GM12878 (cell line): ENCODE data around the gene PIGQ. TPM values are rescaled to one million over a fixed set of nuclear protein-coding genes. Genes with fewer than 3 reads are reported as not detected.

ENCODE experiments used
- DPF2 ChIP-seq: fragments of 450-650 bp; IDR thresholded peaks from 2 replicates; pipeline ENCODE4 v1.6.1; 2017; ENCODE audit warnings: mild to moderate bottlenecking
- GATAD2B ChIP-seq: fragments of 450-650 bp; conservative IDR thresholded peaks from 2 replicates; pipeline ENCODE4 v1.6.1; 2017; ENCODE audit warnings: low read depth, mild to moderate bottlenecking, moderate library complexity
- HDAC6 ChIP-seq: fragments of 200-600 bp; sonication (generic); IDR thresholded peaks from one replicate; pipeline ENCODE4 v1.8.0; 2017; ENCODE audit warnings: antibody characterized with exemption; ENCODE audit not compliant: unreplicated experiment
- MTA3 ChIP-seq: IDR thresholded peaks from 2 replicates; pipeline ENCODE4 v1.6.1; 2012; ENCODE audit warnings: low read length, inconsistent platforms, borderline replicate concordance
- NFXL1 ChIP-seq: fragments of 450-650 bp; IDR thresholded peaks from 2 replicates; pipeline ENCODE4 v1.6.1; 2017; ENCODE audit warnings: antibody characterized with exemption, mild to moderate bottlenecking, borderline replicate concordance
- NFYA ChIP-seq: IDR thresholded peaks from 2 replicates; pipeline ENCODE4 v1.6.1; 2011; ENCODE audit warnings: low read depth, mild to moderate bottlenecking, low read length, improper control_type of control experiment, borderline replicate concordance
- PAX5 ChIP-seq: IDR thresholded peaks from 2 replicates; pipeline ENCODE4 v1.6.1; 2011; ENCODE audit warnings: low read depth, low read length, borderline replicate concordance
- RELA ChIP-seq: fragments of 450-650 bp; IDR thresholded peaks from 2 replicates; pipeline ENCODE4 v1.8.0; 2014; ENCODE audit warnings: borderline replicate concordance; ENCODE audit not compliant: partially characterized antibody
- SREBF1 ChIP-seq: IDR thresholded peaks from 2 replicates; pipeline ENCODE4 v1.6.1; 2012; ENCODE audit warnings: mild to moderate bottlenecking, low read length
- STAT3 ChIP-seq: IDR thresholded peaks from 2 replicates; pipeline ENCODE4 v1.6.1; 2011; ENCODE audit warnings: low read depth, low read length, improper control_type of control experiment
- TBL1XR1 ChIP-seq: IDR thresholded peaks from 2 replicates; pipeline ENCODE4 v1.6.1; 2012; ENCODE audit warnings: low read depth, low read length, improper control_type of control experiment
- TCF3 ChIP-seq: IDR thresholded peaks from 2 replicates; pipeline ENCODE4 v1.6.1; 2012; ENCODE audit warnings: low read depth, mild to moderate bottlenecking, low read length, borderline replicate concordance; ENCODE audit not compliant: insufficient read depth
- ZNF274 ChIP-seq: IDR thresholded peaks from one replicate; pipeline ENCODE4 v1.8.0; 2011; ENCODE audit not compliant: insufficient read length, insufficient read depth
- ZNF622 ChIP-seq: fragments of 450-650 bp; IDR thresholded peaks from 2 replicates; pipeline ENCODE4 v1.6.1; 2017; ENCODE audit warnings: mild to moderate bottlenecking, inconsistent platforms
- ZZZ3 ChIP-seq: IDR thresholded peaks from 2 replicates; pipeline ENCODE4 v1.6.1; 2011; ENCODE audit warnings: low read depth; ENCODE audit not compliant: control insufficient read depth, insufficient read length
- polyA plus RNA-seq, 11 experiments: library from polyadenylated mRNA; depleted of rRNA in 4 of 11; unstranded in 6 of 11; stranded (reverse) in 5 of 11; fragments of >200 nt; fragmentation: Nextera tagmentation in 4 of 11; fragmentation: Illumina TruSeq in 1 of 11; extraction: Ambion mirVana in 4 of 11; extraction: Trizol in 1 of 11; gene quantifications; 1 replicate in 1 of 11; 2 replicates in 10 of 11; pipeline versions ENCODE4 v1.2.1 to v1.2.3, GENCODE V29; 2011 to 2016; ENCODE audit warnings: inconsistent platforms in 2 of 11, missing spikeins in 2 of 11, low read depth in 1 of 11
- total RNA-seq, 4 experiments: library from RNA; depleted of rRNA in 3 of 4; stranded (reverse); fragments of >200 nt in 3 of 4; fragmentation: Illumina TruSeq in 1 of 4; extraction: Trizol in 1 of 4; gene quantifications; 2 replicates each; pipeline versions ENCODE4 v1.2.1 to v1.2.3, GENCODE V29; 2013 to 2021
- TF ChIP-seq, protein P1 (sequence below): fragments of 450-650 bp; formaldehyde crosslinking; IDR thresholded peaks from 2 replicates; pipeline ENCODE4 v1.4.0; 2020; ENCODE audit warnings: mild to moderate bottlenecking, moderate library complexity
- TF ChIP-seq, protein P2 (sequence below): IDR thresholded peaks from 2 replicates; pipeline ENCODE4 v1.6.1; 2011; ENCODE audit warnings: mild to moderate bottlenecking, low read depth, low read length, moderate library complexity; ENCODE audit not compliant: insufficient replicate concordance
- TF ChIP-seq, protein P3 (sequence below): fragments of 450-650 bp; IDR thresholded peaks from 2 replicates; pipeline ENCODE4 v1.6.1; 2016; ENCODE audit warnings: mild to moderate bottlenecking
- TF ChIP-seq, protein P4 (sequence below): IDR thresholded peaks from 2 replicates; pipeline ENCODE4 v1.6.1; 2012; ENCODE audit warnings: low read length, inconsistent platforms
- TF ChIP-seq, protein P5 (sequence below): IDR thresholded peaks from 2 replicates; pipeline ENCODE4 v1.6.1; 2012; ENCODE audit warnings: low read depth, low read length, improper control_type of control experiment
- TF ChIP-seq, protein P6 (sequence below): IDR thresholded peaks from 2 replicates; pipeline ENCODE4 v1.6.1; 2011; ENCODE audit warnings: low read depth, low read length, improper control_type of control experiment, borderline replicate concordance

PIGQ gene
- total and polyA plus RNA-seq, 10 of the 15 experiments (the other 5 are each of a cell fraction or from before 2014, with no cell fraction given): 1.8 to 31.3 (median 17.5) TPM; not detected in 1

DNA sequence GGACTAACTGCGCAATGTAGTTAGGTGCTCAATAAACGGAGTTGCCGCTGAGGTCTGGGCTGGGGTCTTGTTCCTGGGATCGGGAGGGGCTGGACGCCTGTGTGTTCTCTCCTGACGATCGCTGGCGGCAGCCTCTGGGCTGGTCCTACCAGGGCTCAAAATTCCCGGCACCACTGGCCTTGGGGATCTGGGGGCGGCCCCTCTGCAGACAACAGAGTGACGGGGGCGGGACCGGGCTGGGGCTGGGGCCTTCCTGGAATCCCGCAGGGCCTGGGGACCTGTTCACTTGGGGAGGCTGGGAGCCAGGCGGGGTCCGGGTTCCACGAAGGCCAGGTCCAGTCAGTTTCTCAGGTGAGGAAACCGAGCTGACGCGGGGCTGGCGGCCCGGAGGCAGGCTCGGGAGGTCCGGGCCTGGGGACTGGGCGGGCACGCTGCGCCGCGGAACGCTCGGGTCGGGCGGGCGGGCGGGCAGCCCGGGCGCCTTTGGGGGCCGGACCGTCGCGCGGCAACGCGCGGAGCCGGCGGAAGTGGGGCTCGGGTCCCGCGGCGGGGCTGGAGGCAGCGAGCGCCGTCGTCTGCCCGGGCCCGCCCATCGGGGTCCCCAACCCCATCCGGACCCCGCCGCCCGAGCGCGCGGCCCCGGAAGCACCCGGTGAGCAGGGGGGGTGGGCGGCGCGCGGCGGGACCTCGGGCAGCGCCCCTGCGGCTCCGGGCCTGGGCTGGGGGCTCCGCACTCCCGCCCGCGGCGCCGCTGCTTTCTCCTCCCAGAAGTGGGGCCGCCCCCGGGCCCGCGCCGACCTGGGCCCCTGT lies at the start of gene PIGQ (continued):
- TF ChIP-seq, protein P1, sequence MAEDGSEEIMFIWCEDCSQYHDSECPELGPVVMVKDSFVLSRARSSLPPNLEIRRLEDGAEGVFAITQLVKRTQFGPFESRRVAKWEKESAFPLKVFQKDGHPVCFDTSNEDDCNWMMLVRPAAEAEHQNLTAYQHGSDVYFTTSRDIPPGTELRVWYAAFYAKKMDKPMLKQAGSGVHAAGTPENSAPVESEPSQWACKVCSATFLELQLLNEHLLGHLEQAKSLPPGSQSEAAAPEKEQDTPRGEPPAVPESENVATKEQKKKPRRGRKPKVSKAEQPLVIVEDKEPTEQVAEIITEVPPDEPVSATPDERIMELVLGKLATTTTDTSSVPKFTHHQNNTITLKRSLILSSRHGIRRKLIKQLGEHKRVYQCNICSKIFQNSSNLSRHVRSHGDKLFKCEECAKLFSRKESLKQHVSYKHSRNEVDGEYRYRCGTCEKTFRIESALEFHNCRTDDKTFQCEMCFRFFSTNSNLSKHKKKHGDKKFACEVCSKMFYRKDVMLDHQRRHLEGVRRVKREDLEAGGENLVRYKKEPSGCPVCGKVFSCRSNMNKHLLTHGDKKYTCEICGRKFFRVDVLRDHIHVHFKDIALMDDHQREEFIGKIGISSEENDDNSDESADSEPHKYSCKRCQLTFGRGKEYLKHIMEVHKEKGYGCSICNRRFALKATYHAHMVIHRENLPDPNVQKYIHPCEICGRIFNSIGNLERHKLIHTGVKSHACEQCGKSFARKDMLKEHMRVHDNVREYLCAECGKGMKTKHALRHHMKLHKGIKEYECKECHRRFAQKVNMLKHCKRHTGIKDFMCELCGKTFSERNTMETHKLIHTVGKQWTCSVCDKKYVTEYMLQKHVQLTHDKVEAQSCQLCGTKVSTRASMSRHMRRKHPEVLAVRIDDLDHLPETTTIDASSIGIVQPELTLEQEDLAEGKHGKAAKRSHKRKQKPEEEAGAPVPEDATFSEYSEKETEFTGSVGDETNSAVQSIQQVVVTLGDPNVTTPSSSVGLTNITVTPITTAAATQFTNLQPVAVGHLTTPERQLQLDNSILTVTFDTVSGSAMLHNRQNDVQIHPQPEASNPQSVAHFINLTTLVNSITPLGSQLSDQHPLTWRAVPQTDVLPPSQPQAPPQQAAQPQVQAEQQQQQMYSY (CRISPR knock-in tag): no peak
- TF ChIP-seq, protein P2, sequence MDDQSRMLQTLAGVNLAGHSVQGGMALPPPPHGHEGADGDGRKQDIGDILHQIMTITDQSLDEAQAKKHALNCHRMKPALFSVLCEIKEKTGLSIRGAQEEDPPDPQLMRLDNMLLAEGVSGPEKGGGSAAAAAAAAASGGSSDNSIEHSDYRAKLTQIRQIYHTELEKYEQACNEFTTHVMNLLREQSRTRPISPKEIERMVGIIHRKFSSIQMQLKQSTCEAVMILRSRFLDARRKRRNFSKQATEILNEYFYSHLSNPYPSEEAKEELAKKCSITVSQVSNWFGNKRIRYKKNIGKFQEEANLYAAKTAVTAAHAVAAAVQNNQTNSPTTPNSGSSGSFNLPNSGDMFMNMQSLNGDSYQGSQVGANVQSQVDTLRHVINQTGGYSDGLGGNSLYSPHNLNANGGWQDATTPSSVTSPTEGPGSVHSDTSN: no peak
- TF ChIP-seq PAX5 (no peak), STAT3 (no peak), RELA (no peak), TBL1XR1 (no peak), ZNF622 (no peak), DPF2 (no peak; the same call in 1 of the 2 replicates), TCF3 (no peak), NFXL1 (no peak), GATAD2B (peak; percentile 61; the same call in 1 of the 2 replicates), NFYA (no peak), SREBF1 (no peak), HDAC6 (no peak), ZNF274 (no peak), ZZZ3 (no peak), MTA3 (no peak)
- TF ChIP-seq, protein P3, sequence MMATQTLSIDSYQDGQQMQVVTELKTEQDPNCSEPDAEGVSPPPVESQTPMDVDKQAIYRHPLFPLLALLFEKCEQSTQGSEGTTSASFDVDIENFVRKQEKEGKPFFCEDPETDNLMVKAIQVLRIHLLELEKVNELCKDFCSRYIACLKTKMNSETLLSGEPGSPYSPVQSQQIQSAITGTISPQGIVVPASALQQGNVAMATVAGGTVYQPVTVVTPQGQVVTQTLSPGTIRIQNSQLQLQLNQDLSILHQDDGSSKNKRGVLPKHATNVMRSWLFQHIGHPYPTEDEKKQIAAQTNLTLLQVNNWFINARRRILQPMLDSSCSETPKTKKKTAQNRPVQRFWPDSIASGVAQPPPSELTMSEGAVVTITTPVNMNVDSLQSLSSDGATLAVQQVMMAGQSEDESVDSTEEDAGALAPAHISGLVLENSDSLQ: peak; percentile 38; the same call in 1 of the 2 replicates
- TF ChIP-seq, protein P4, sequence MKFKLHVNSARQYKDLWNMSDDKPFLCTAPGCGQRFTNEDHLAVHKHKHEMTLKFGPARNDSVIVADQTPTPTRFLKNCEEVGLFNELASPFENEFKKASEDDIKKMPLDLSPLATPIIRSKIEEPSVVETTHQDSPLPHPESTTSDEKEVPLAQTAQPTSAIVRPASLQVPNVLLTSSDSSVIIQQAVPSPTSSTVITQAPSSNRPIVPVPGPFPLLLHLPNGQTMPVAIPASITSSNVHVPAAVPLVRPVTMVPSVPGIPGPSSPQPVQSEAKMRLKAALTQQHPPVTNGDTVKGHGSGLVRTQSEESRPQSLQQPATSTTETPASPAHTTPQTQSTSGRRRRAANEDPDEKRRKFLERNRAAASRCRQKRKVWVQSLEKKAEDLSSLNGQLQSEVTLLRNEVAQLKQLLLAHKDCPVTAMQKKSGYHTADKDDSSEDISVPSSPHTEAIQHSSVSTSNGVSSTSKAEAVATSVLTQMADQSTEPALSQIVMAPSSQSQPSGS: no peak
- TF ChIP-seq, protein P5, sequence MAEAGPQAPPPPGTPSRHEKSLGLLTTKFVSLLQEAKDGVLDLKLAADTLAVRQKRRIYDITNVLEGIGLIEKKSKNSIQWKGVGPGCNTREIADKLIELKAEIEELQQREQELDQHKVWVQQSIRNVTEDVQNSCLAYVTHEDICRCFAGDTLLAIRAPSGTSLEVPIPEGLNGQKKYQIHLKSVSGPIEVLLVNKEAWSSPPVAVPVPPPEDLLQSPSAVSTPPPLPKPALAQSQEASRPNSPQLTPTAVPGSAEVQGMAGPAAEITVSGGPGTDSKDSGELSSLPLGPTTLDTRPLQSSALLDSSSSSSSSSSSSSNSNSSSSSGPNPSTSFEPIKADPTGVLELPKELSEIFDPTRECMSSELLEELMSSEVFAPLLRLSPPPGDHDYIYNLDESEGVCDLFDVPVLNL: no peak
- TF ChIP-seq, protein P6, sequence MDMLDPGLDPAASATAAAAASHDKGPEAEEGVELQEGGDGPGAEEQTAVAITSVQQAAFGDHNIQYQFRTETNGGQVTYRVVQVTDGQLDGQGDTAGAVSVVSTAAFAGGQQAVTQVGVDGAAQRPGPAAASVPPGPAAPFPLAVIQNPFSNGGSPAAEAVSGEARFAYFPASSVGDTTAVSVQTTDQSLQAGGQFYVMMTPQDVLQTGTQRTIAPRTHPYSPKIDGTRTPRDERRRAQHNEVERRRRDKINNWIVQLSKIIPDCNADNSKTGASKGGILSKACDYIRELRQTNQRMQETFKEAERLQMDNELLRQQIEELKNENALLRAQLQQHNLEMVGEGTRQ: no peak
